DOHH2 (cell line): ENCODE data around the gene CLIC4.
"Not testable (repeated sequence)": the region's sequence is repeated elsewhere in the genome, so short reads cannot be mapped to it uniquely, and the experiment has no call there.

Experiments
- H3F3A ChIP-seq: fragments of 200-600 bp; sonication (generic), shearing (Covaris generic); 2 replicates; pipeline ENCODE4 v1.6.0; 2016; ENCODE audit warnings: antibody characterized with exemption, mild to moderate bottlenecking; ENCODE audit not compliant: control insufficient read depth, insufficient read depth
- H3K27ac ChIP-seq: fragments of 200-600 bp; sonication (generic); 2 replicates; pipeline ENCODE4 v1.5.1; 2014; ENCODE audit warnings: low read depth, mild to moderate bottlenecking, low read length, moderate library complexity
- H3K27me3 ChIP-seq: fragments of 200-600 bp; sonication (generic); 2 replicates; pipeline ENCODE4 v1.6.1; 2014; ENCODE audit warnings: mild to moderate bottlenecking, low read length, mixed read lengths; ENCODE audit not compliant: control insufficient read depth
- H3K36me3 ChIP-seq: fragments of 200-600 bp; sonication (generic); 2 replicates; pipeline ENCODE4 v1.6.1; 2014; ENCODE audit warnings: mild to moderate bottlenecking, low read length, moderate library complexity, mixed read lengths; ENCODE audit not compliant: control insufficient read depth
- H3K4me1 ChIP-seq: fragments of 200-600 bp; sonication (generic); 2 replicates; pipeline ENCODE4 v1.6.1; 2014; ENCODE audit warnings: mild to moderate bottlenecking, low read length, mixed read lengths; ENCODE audit not compliant: control insufficient read depth
- H3K4me2 ChIP-seq: fragments of 200-600 bp; sonication (generic); 2 replicates; pipeline ENCODE4 v1.6.0; 2014; ENCODE audit warnings: mild to moderate bottlenecking, low read length, moderate library complexity
- H3K4me3 ChIP-seq: fragments of 200-600 bp; sonication (generic); 2 replicates; pipeline ENCODE4 v1.5.1; 2014; ENCODE audit warnings: mild to moderate bottlenecking, low read length, mixed read lengths
- H3K79me2 ChIP-seq: fragments of 200-600 bp; sonication (generic); 2 replicates; pipeline ENCODE4 v1.6.1; 2014; ENCODE audit warnings: mild to moderate bottlenecking, low read length, mixed read lengths; ENCODE audit not compliant: control insufficient read depth
- H3K9me2 ChIP-seq: fragments of 200-600 bp; sonication (generic); replicated peaks from 2 replicates; pipeline ENCODE4 v1.6.1; 2014; ENCODE audit warnings: mild to moderate bottlenecking, low read length, mixed read lengths; ENCODE audit not compliant: control insufficient read depth
- H3K9me3 ChIP-seq: fragments of 200-600 bp; sonication (generic); 2 replicates; pipeline ENCODE4 v1.6.1; 2014; ENCODE audit warnings: antibody characterized with exemption, low read length, mixed read lengths; ENCODE audit not compliant: control insufficient read depth, insufficient read depth
- H4K20me1 ChIP-seq: fragments of 200-600 bp; sonication (generic); 2 replicates; pipeline ENCODE4 v1.6.0; 2014; ENCODE audit warnings: low read depth, mild to moderate bottlenecking, antibody characterized with exemption, low read length, moderate library complexity; ENCODE audit not compliant: control insufficient read depth, insufficient read depth
- EZH2phosphoT487 ChIP-seq: fragments of 200-600 bp; sonication (generic); IDR thresholded peaks from 2 replicates; pipeline ENCODE4 v1.6.1; 2017; ENCODE audit warnings: borderline replicate concordance, mild to moderate bottlenecking, antibody characterized with exemption, low read length, moderate library complexity, mixed read lengths
- TF ChIP-seq, protein P1 (sequence below): fragments of 200-600 bp; sonication (generic); IDR thresholded peaks from one replicate; pipeline ENCODE4 v1.5.1; 2014; ENCODE audit warnings: antibody characterized with exemption, mild to moderate bottlenecking, low read depth, low read length; ENCODE audit not compliant: poor library complexity, severe bottlenecking

Gene CLIC4

DNA sequence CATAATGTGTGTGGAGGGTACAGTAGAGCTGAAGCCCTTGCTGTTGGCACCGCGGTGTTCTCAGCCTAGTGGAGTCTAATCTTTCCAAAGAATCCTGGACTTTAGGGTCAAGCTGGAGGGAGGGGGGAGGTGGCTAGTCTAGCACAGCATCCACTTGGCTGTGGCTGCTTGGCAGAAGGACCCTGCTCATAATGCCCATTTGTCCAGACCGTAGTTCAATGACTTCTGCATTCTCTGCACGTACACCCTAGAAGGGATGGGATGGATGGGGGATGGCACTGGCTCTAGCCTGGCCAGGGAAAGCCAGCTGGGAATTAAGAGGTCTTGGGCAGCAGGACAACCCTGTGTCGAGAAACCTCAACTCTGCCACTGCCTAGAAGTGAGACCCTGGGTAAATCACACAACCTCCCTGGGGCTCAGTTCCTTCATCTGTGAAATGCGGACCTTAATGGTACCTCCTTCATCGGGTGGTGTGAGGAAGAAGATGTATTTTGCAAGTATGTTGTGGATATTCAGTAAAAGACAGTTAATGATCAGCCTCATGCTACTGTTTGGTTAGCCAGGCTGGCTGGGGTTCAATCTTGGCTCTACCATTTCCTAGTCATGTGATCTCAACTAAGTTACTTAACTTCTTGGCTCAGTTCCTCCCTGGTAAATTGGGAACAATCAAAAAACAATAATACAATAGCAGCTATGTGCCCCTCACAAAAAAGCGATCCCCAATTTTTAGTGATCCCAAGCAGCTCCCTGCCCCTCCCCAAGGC is 27.2 kb upstream of the CLIC4 start:
- no peaks in the 10 kb centered on the region for H3K4me1 ChIP-seq
- no peak for TF ChIP-seq EZH2phosphoT487
- TF ChIP-seq, protein P1, sequence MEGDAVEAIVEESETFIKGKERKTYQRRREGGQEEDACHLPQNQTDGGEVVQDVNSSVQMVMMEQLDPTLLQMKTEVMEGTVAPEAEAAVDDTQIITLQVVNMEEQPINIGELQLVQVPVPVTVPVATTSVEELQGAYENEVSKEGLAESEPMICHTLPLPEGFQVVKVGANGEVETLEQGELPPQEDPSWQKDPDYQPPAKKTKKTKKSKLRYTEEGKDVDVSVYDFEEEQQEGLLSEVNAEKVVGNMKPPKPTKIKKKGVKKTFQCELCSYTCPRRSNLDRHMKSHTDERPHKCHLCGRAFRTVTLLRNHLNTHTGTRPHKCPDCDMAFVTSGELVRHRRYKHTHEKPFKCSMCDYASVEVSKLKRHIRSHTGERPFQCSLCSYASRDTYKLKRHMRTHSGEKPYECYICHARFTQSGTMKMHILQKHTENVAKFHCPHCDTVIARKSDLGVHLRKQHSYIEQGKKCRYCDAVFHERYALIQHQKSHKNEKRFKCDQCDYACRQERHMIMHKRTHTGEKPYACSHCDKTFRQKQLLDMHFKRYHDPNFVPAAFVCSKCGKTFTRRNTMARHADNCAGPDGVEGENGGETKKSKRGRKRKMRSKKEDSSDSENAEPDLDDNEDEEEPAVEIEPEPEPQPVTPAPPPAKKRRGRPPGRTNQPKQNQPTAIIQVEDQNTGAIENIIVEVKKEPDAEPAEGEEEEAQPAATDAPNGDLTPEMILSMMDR = no peak
- H3K79me2 ChIP-seq = no peaks in the 10 kb centered on the region
- no peaks in the 10 kb centered on the region for H4K20me1 ChIP-seq
- H3K9me3 ChIP-seq = no peaks in the 10 kb centered on the region
- no peaks in the 10 kb centered on the region for H3K9me2 ChIP-seq
- no peaks in the 10 kb centered on the region; the same call in 1 of the 2 replicates for H3F3A ChIP-seq
- H3K4me2 ChIP-seq = no peak overlapping the region
- no peaks in the 10 kb centered on the region for H3K36me3 ChIP-seq
- H3K27ac ChIP-seq = no peak overlapping the region
- H3K4me3 ChIP-seq = no peak overlapping the region
- no peaks in the 10 kb centered on the region for H3K27me3 ChIP-seq

DNA sequence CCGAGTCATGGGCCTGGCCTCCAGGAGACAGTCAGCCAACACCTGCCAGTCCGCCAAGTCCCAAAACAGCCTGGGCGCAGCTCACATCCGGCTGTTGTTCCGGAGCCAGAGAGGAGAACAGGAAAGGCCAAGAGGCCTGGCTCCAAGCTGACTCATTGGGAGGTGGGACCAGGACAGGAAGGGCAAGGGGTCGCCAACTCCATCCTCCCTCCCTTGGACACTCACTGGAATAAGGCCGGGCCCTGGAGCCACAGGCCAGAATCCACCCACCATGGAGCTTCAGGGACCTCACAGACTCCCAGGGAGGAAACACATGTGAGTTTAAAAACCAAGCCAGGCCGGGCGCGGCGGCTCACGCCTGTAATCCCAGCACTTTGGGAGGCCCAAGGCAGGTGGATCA is 25.1 kb upstream of the CLIC4 start:
- no peaks in the 10 kb centered on the region for H3K79me2 ChIP-seq
- H3K4me2 ChIP-seq = no peak overlapping the region
- H4K20me1 ChIP-seq = no peaks in the 10 kb centered on the region
- H3K4me3 ChIP-seq = no peak overlapping the region
- H3K9me3 ChIP-seq = no peaks in the 10 kb centered on the region
- H3K27me3 ChIP-seq = no peaks in the 10 kb centered on the region
- no peaks in the 10 kb centered on the region for H3K4me1 ChIP-seq
- H3K36me3 ChIP-seq = no peaks in the 10 kb centered on the region
- no peak overlapping the region for H3K27ac ChIP-seq
- H3F3A ChIP-seq = no peaks in the 10 kb centered on the region; the same call in 1 of the 2 replicates
- no peaks in the 10 kb centered on the region for H3K9me2 ChIP-seq
- no peak for TF ChIP-seq EZH2phosphoT487
- TF ChIP-seq, protein P1 = no peak

DNA sequence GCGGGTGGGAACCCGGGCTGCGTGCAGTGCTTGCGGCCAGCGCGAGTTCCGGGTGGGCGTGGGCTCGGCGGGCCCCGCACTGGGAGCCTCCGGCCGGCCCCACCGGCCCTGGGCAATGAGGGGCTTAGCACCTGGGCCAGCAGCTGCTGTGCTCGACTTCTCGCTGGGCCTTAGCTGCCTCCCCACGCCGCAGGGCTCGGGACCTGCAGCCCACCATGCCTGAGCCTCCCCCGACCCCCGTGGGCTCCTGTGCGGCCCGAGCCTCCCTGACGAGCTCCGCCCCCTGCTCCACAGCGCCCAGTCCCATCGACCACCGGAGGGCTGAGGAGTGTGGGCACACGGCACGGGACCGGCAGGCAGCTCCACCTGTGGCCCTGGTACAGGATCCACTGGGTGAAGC is 23.7 kb upstream of the CLIC4 start:
- TF ChIP-seq, protein P1 = no peak
- TF ChIP-seq EZH2phosphoT487 = no peak
- no peak overlapping the region for H3K27ac ChIP-seq
- peaks cover 1% of the 10 kb centered on the region for H3K4me1 ChIP-seq
- H3K9me3 ChIP-seq = no peaks in the 10 kb centered on the region
- H3K9me2 ChIP-seq = no peaks in the 10 kb centered on the region
- no peaks in the 10 kb centered on the region for H3K79me2 ChIP-seq
- H4K20me1 ChIP-seq = no peaks in the 10 kb centered on the region
- no peak overlapping the region for H3K4me3 ChIP-seq
- H3K4me2 ChIP-seq = no peak overlapping the region
- H3F3A ChIP-seq = no peaks in the 10 kb centered on the region; the same call in 1 of the 2 replicates
- no peaks in the 10 kb centered on the region for H3K36me3 ChIP-seq
- no peaks in the 10 kb centered on the region for H3K27me3 ChIP-seq

DNA sequence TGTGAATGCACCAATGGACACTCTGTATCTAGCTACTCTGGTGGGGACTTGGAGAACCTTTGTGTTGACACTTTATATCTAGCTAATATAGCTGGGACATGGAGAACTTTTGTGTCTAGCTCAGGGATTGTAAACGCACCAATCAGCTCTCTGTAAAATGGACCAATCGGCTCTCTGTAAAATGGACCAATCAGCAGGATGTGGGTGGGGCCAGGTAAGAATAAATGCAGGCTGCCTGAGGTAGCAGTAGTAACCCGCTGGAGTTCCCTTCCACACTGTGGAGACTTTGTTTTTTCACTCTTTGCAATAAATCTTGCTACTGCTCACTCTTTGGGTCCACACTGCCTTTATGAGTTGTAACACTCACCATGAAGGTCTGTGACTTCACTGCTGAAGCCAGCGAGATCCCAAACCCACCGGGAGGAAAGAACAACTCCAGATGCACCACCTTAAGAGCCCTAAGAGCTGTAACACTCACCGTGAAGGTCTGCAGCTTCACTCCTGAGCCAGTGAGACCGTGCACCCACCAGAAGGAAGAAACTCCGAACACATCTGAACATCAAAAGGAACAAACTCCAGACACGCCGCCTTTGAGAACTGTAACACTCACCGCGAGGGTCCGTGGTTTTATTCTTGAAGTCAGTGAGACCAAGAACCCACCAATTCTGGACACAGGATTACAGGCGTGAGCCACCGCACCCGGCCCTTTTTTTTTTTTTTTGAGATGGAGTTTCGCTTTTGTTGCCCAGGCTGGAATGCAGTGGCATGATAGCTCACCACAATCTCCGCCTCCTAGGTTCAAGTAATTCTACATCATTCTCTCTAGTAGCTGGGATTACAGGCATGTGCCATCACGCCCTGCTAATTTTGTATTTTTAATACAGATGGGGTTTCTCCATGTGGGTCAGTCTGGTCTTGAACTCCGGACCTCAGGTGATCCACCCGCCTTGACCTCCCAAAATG is 22.9 kb upstream of the CLIC4 start:
- H3K4me3 ChIP-seq, H3K27me3 ChIP-seq, H3K27ac ChIP-seq, H3K36me3 ChIP-seq, H3K9me2 ChIP-seq, H4K20me1 ChIP-seq, H3K4me1 ChIP-seq, H3F3A ChIP-seq, H3K79me2 ChIP-seq, H3K4me2 ChIP-seq, H3K9me3 ChIP-seq: not testable (repeated sequence)
